GM19025 (cell line): ENCODE measurements around the gene MPP7.
A peak's percentile ranks its signal among the peaks of the same experiment; 100 is the strongest.
"Not testable (repeated sequence)": the region's sequence is repeated elsewhere in the genome, so short reads cannot be mapped to it uniquely, and the experiment has no call there.

Experiments used
- ATAC-seq: cut with Tn5 transposase; IDR thresholded peaks from one replicate; pipeline ENCODE4 v1.9.1; 2021; ENCODE audit warnings: mild to moderate bottlenecking, low read depth, moderate library complexity; ENCODE audit not compliant: unreplicated experiment

The MPP7 gene

GRCh38 chr10:28302638-28303488, at the start of gene MPP7:
TSS of gene MPP7 (minus strand) at chr10:28303064. CDS start at chr10:28238604, 64,460 bp downstream.
- ATAC-seq = peak; percentile 99

GRCh38 chr10:28349892-28350291, 47.0 kb upstream of the MPP7 start:
- ATAC-seq = no peak

- no peak for ATAC-seq
Measured at GRCh38 chr10:28343987-28344895, 41.4 kb upstream of the MPP7 start.

GRCh38 chr10:28343252-28343651, 40.4 kb upstream of the MPP7 start:
- no peak for ATAC-seq

- ATAC-seq = not testable (repeated sequence)
Measured at GRCh38 chr10:28341679-28342078, 38.8 kb upstream of the MPP7 start.

GRCh38 chr10:28332726-28333125, 29.9 kb upstream of the MPP7 start:
- ATAC-seq = no peak

- ATAC-seq = no peak
Measured at GRCh38 chr10:28331841-28332240, 29.0 kb upstream of the MPP7 start.

- no peak for ATAC-seq
Measured at GRCh38 chr10:28331066-28331465, 28.2 kb upstream of the MPP7 start.

GRCh38 chr10:28328346-28328745, 25.5 kb upstream of the MPP7 start:
- ATAC-seq = no peak

GRCh38 chr10:28327491-28327880, 24.6 kb upstream of the MPP7 start:
- no peak for ATAC-seq

- no peak for ATAC-seq
Measured at GRCh38 chr10:28326516-28327490, 23.9 kb upstream of the MPP7 start.

- ATAC-seq = no peak
Measured at GRCh38 chr10:28320799-28321198, 17.9 kb upstream of the MPP7 start.

GRCh38 chr10:28320090-28320489, 17.2 kb upstream of the MPP7 start:
- no peak for ATAC-seq

- ATAC-seq = not testable (repeated sequence)
Measured at GRCh38 chr10:28319061-28319460, 16.2 kb upstream of the MPP7 start.

- ATAC-seq = no peak
Measured at GRCh38 chr10:28318626-28319025, 15.8 kb upstream of the MPP7 start.

- ATAC-seq = no peak
Measured at GRCh38 chr10:28317760-28318159, 14.9 kb upstream of the MPP7 start.

- no peak for ATAC-seq
Measured at GRCh38 chr10:28316696-28317095, 13.8 kb upstream of the MPP7 start.

GRCh38 chr10:28315140-28315539, 12.3 kb upstream of the MPP7 start:
- ATAC-seq = no peak

- ATAC-seq = no peak
Measured at GRCh38 chr10:28314211-28314610, 11.3 kb upstream of the MPP7 start.

GRCh38 chr10:28312572-28312971, 9.7 kb upstream of the MPP7 start:
- ATAC-seq = no peak
